Smooth muscle cell of the brain vasculature (primary cell): ENCODE data around the gene EBF3.

ENCODE experiments used
- DNase-seq: peaks from one replicate; pipeline ENCODE4 v3.0.0-alpha.2; 2012; ENCODE audit warnings: low read depth, low spot score

Gene EBF3

DNA sequence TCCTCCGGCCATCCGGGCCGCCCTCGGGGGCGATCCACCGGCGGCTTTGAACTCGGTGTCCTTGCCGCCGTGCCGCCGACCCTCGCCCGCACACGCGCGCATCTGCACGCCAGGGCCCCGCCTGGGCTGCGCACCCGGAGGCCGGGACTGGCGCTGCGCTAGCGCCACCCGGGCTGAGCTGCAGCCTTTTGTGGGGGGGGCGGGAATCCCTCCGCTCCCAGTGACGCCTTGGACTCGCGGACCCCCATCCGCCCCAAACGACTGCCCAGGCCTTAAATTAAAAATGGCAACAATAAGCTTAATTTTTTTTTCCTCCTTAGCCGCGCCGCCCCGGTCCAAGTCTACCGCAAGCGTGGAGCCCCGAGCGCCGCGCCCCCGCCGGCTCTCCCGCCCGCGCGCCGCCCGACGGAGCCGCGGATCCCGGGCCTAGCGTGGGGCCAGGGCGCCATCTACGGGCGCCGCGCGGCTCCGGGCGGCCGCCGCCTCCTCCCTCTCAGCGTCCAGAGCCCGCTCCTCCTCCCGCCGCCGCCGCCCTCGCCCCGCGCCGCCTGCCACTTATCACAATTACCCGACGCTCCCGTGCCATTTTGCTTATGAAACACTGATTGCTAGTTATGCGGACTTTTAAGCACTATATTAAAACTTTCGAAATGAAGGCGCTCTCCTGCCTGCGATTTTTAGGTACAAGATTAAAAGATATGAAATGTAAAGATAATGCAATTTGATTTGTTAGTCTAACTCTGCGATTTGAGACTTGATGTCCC, 7.5 kb upstream of the EBF3 start:
- no peak for DNase-seq

DNA sequence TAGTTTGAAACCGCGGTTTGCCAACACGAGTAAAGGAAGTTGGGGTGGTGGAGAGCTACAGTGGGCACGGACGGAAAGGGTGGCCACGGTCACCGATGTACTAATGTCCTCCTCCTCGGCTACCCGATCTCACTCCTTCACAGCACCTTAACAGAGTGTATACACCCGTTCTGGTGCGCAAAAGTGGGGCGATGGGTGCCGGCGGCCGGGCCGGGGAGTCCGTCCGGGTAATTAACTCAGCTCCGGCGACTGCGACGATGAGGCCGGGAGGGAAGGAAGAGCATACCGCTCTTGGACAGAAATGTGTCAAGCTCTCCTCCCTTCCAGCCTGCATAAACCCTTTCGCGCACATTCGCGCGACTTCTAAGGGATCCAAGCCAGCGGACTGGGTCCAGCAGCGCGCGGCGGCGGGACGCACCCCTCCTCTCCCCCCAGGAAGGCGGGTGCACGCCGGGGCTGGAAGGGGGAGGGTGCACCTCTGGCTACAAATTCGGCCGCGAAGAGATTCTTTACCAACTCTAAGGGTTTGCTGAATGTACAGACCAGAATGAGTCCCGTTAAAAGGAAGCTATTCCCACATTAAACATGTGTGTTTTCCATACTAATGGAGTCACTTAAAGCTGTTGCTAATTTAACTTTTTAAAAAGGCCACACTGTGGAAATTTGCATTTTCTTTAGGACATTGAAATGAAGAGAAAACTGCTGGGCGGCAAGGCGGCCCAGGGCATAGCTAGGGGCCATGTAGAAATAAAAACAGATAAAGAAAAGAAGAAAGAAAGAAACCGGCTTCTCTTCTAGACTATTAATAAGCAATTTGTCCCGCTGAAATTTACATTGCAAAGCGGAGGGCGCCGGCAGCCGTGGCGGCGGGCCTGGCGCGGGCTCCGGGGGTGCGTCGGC, 6.6 kb upstream of the EBF3 start:
- DNase-seq = no peak

DNA sequence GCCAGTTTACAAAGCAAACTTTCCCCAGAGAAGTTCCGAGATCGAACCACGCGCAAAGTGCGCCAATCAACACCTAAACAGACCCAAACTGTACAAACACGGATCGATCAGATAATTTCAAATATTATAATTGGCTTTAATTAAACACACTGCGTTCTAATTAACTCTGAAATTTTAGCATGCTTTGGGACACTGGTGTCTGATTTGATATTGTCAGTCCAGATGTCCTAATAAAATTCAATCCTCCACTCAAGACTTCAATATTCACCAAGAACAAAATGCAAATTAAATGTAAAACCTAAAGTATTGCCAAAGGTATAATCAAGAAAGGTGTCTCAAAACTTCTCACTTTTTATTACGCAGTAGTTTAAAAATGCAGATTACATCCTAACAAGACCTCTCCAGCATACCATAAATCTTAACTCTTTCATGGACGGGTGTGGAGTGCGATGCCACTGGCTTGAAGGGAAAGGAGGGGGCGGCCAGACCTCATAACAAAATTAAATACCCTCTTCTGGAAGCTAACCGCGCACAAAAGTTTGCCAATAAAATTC, 5.9 kb upstream of the EBF3 start:
- no peak for DNase-seq

DNA sequence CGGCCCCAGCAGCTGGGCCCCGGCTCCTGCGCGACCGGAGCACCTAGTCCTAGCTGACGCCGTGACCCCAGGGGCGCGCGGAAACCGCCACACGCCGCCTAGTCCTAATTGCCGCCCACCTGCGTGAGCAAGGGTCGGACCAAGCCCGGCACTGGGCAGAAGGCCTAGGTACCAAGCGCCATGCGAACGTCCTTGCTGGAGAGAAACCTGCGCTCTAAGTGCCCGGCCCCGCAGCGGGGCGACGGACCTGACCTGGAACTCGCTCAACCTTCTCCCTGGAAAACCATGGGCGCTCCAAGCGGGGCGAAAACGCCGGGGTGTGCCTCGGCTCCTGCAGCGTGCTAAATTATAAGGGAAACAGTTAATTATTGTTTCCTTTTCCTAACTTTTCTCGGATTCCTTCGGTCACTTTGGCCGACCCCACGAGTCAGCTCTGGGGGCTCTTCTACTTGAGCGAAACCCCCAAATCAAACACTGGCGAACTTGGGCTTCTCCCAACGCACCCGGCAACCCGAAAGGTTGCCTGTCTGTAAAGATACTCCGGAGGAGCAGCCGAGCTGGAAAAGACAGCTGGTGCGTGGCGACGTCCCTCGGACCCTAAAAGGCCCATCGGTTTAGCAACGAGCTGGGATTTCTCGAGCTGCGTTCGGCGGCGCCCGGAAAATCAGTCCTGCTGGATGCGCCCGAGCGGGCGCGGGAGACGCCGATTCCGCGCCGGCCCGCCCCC, 5.3 kb upstream of the EBF3 start:
- no peak for DNase-seq

DNA sequence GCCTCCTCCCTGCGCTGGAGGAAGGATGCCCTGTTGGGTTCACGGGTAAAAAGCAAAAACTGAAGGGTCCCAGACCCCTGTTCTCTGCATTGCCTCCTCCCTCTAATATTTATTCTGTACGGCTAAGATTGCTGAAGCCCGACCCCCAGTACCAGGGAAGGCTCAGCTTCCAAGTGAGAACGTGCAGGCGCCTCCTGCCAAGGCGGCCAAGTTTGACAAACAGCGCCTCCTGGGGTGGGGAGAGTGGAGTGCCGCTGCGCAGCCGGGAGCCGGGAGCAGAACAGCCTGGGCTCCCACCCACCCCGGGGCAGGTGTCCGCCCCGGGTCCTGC, 4.7 kb upstream of the EBF3 start:
- no peak for DNase-seq

DNA sequence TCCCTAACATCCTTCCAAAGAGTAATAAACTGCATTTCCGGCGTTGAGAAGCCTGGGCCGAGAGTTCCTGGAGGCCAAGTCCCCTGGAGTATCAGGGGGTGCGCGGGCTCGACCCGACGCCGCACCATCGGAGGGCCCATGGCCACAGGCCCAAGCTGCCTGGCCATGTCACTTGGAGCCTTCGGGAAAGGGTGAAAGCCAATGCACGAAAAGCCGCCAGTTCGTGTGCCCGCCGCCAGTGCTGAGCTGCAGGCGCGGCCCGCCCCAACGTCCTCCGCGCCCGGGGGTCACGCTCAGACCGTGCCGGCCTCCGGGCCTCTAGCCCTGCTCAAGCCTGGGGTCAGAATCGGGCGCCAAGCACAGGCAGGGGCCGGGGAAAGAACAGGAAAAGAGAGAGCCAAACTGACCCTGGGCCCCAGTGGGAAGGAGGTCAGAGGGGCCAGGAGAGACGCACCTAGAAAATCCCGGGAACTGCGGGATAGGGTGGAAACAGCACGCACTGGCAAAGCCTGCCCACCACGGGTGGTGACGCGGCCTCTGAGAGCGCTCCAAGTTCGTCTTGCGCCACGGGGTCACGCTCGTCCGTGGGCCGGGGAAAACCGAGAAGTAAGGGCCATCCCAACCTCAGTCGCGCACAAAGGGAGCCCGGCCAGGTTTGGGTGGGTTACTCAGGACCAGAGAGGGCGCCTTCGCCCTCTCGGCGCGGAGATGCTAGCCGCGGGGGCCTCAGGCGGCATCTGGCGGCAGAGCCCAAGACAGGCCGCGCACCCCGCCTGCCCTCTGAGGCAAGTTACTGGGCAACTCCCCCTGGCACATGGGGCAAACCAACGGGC, 4.2 kb upstream of the EBF3 start:
- no peak for DNase-seq

DNA sequence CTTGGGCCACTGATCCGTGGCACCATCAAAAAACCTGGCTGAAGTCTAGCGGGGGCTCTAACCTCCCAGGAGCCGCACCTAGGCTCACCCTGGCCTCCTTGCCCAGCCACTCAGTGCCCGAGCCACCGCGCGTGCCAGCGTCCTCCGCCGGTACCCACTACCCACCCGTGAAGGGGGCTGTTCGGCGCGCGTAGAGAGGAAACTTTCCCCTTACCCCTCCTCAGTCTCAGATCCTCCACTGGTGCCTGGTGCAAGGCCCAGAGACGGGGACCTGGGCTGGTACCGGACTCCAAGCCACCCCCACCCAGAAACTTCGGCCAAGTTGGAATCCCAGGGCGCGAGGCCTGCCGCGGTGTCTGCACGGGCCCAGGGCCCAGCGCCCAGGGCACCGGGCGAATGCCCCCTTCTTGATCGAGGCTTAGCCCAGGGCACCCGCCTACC, 3.5 kb upstream of the EBF3 start:
- no peak for DNase-seq

DNA sequence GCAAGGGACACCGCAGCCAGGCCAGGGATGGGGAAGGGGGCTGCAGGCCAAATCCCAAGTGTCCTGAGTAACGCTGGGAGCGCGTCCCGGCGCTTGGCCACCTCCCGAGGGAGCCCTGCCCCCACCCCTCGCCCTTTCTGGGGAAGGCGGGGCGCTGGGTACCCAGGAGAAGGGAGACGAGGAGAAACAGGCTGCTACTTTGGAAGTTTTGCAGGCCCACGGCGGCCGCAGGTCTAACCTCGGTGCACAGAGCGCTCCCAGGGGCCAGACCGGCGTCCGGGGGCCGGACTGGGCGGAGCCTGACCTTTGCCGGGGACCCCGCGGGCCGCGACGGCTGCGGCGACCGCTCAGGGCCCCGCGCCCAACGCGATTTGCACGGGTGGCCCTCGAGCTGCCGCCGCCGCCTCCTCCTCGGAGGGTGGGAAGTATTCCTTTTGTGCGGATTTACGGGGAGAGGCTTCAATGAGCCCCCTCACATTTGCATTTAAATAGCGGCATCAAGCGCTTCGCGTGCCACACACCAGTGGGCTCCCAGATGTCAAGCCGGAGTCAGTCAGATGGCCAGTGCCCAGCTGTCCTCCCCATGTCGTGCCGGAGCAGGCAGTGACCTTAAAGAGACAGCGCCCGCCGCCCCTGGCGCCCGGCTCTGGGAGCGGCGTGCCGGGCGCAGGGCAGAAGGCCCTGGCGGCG, 3.0 kb upstream of the EBF3 start:
- no peak for DNase-seq

DNA sequence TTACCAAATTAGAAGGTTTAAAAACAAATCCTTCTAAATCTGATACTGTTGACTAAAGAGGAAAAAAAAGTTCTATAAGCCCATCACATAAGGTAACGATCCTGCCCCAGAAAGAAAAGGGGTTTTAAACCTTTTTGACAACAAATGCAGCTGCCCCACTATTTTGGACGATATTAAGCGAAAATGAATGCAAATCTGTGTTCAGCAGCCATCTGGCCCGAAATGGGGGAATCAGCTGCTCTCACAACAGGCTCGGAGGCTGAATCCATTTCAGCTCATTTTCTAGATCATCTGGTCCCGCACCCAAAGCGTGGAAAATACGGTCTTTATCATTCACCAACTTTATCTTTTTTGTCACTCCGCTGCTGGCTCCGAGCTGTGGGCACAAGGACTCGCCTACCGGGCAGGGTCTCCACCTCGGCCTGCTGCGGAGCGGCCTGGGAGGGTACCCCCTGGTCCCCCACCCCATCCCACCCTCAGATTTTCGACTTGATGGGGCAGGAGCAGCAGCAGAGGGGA, 2.4 kb upstream of the EBF3 start:
- no peak for DNase-seq

DNA sequence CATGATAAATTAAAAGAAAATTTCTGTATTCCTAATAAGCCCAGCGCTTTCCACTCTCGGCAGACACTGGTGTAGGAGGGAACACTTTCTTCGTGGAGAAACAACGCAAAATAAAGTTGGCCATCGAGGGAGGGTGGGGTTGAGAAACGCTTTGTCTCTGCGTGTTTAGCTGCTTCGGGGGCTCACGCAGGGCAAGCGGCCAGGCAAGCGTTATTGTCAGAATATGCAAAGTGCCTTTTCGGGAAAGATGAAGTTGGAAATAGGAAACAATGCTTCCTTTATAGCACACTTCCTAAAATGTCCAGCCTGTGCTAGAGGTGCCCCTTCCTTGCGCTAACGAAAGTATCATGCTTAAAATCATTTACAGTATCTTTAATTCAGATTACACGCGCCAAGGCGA, 1.9 kb upstream of the EBF3 start:
- DNase-seq = no peak

DNA sequence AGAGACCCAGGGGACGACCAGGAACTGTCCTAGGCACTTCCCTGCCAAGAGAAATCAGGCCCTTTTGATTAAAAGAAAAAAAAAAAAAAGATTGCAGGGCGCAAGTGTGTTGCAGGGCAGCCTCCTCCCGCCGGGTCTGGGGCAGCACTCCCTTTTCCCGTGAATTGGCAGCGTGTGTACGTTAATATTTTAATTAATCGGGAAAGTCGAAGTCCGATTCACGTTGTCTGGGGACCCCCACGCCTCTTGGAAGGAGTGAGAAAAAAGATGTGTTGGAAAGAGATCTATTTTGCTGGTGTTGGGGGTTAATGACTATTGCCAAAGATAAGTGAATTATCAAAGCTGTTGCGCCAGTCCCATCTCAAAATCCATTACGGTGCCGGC, 1.3 kb upstream of the EBF3 start:
- no peak for DNase-seq

DNA sequence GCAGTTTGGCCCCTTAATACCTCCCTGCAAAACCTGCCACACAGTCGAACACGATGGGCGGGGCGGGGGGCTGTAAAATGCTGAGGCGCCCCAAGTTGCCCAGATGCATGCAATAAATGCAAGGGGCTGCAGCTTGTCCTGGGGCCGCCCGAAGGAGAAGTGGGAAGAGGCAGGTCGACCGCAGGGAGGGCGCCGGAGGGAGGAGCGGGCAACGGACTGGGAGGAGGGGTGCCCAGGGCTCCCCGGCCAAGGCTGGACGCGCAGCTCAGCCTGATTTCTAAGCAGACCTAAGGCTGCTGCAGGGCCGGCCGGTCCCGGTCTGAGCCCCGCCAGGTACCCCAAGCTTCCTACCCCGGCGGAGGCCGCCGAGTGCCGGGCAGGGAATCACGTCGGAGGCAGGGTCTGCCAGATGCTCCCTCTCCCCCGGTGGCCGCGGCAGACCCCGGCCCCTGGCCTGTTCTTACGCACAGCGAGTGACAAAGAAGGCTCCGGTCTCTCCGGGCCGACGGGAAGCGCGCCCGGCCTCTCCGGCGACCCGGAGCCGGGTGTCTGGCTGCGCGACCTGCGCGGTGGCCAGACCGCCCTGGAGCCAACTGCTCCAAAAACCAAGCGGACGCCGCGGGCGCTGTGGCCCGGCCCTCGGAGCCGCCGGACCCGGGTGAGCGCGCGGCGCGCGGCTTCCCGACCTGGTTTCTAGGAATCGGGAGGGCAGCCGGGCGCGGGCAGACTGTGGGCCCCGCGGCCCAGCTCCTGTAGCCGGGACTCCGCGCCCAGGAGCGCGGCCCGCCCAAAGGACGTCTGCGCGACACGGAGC, 744 bp upstream of the EBF3 start:
- no peak for DNase-seq

DNA sequence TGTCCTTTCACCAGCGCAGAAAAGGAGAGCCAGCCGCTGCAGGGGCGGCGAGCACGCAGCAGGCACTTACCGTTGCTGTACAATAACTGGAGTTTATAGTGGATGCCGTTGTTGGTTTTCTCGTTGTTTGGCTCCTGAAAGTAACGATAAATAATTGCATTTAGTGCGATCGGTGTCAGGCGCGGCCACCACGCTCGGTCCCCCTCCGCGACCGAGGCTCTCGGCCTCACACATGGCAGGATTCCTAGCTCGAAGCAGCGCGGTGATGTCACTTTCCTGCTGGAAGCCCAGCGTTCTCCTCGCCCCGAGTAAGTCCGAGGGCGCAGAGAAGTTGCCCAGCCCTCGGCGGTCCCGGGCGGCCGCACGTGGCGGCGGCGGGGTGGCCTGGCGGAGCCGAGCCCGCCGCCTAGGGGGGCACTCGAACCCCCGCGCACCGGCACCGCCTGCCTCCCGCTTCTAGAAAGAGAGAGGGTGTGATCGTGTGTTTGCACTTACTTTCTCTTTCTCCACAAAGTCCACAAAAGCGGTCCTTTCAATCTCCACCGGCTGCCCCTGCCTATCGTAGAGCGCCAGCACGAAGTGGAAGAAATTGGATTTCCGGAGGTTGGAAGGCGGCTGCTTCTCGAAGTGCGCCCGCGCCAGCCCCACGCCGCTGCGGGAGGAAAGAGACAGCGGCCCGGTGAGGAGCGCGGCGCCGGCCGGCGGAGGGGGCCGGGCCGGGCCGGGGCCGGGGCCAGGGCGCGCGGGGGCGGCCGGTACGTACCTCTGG, 1.0 kb downstream of the EBF3 start:
- DNase-seq = no peak

DNA sequence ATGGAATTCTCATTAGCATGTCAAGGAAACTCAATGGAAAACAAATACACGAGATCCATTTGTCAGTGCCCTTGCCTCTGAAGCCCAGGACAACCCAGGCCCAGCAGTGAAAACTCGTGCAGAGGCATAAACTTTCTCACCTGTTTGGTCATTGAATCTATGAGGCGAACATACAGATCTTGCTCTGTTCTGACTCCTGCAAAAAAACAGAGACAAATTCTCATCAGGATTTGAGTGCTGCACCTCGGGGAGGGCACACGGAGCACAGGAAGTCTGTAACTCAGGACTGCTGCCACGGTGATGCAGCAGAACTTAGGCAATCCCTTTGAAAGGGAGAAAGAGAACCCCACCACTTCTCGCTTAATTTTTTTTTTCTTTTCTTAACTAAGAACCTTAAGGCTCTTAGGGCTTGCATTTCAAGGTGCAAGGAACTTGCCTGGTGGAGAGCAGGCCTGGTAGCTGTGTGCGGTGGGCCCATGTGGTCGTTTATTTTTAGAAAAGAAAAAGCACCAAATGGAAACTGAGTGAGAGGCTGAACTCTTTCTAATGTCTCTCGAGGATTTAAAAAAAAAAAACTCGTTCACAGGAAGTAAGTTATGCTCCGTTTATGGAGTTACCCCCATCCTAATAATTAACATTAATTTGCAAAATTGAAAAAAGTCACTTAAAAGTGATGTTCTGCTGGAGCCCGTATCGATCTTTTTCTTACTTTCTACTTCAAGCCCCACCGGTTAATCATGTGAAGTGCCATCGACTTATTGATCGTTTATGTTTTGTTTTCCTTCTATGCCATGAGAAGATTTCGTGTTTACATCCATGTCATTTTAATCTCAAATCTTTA, 1.8 kb downstream of the EBF3 start:
- DNase-seq = no peak

DNA sequence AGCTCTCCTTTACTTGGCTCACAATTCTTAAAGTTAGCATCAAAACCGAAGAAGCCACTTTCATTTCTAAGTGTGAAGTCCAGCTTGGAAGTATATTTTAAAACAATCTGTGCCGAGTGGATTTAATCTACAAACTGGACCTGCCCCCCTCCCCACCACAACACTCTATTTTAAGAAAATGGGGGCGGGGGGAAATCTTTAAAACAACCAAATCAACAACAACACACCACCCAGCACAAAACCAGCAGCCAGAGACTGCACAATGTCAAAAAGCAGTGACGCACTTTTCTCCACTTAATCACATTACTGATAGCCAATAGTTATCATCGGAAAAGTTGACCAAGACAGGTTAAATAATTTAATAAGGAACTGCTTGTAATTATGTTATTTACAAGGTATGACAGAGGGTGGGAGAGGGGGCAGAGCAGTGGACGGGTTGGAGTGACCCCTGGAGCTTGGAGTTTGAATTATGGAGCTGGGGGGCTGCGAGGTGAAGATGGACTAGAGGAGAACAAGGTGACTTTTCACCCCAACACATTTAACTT, 2.8 kb downstream of the EBF3 start:
- DNase-seq = no peak

DNA sequence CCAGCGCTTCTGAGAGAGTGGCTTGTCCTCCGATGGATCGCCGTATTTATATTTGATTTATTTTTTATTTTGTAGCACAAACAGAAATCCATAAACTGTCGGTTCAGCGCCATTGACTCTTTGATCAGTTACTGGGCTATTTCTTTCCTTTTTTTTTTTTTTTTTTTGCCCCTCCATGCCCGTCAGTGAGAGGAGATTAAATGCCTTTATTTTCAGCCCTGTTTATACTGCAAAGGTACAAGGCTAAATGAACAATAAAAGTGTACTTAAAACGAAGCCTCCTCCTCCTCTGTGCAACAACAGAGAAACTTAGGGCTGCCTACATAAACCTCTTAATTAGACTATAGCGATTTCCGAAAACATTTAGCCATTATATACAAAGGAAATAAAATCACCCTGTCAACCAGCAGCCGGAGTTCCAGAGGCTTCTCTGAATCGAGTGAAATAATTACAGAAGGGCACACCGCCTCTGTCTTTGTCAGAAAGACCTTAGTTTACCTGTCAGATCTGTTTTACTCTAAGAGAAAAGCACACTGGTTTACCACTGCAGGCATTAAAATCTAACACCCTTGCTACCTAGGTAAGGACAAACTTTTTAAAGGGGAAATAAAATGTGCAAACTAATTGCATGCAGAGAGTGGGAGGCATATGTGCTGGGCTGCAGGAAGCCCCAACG, 3.5 kb downstream of the EBF3 start:
- DNase-seq = no peak
